ENCODE data around the gene KRT6A.
"Not testable (repeated sequence)": the region's sequence is repeated elsewhere in the genome, so short reads cannot be mapped to it uniquely, and the experiment has no call there.

Gene KRT6A

DNA sequence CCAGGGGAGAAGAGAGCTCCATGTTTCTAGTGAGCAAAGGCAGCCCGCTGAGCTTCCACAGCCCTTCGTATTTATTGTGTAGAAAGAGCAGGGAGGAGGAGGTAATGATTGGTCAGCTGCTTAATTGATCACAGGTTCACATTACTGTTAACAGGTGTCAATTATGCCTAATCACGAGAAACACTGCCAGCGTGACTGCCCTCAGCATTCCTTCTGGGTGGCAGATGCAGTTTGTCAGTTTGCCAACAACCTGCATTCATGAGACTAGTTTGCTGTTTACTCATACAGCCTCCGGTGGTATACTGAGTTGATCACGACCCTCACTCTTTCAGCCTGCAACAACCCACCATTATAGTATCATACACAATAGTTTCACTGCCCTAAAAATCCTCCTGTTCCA lies 7.5 kb upstream of the KRT6A start:
- H2BK15ac ChIP-seq (ENCODE audit: low read depth, poor library complexity, severe bottlenecking); H2AFZ ChIP-seq (ENCODE audit: low read depth, low read length); H3K4me1 ChIP-seq (ENCODE audit: control insufficient read depth, insufficient read depth, low read depth, low read length); H3K23ac ChIP-seq (ENCODE audit: low read length in 2 of 2); H3K27ac ChIP-seq (ENCODE audit: low read length, poor library complexity, severe bottlenecking); H4K91ac ChIP-seq (ENCODE audit: low read length); DNase-seq; H3K36me3 ChIP-seq (ENCODE audit: control insufficient read depth in 1 of 2, insufficient read depth in 2 of 2, low read depth in 1 of 2, low read length in 2 of 2); H3K9ac ChIP-seq (ENCODE audit: low read length); H3K4ac ChIP-seq (ENCODE audit: low read depth in 1 of 2, low read length in 2 of 2); H4K8ac ChIP-seq (ENCODE audit: low read length); H2BK5ac ChIP-seq (ENCODE audit: low read depth, low read length, poor library complexity, severe bottlenecking); H3K9me3 ChIP-seq (ENCODE audit: control insufficient read depth, low read length); H2AK5ac ChIP-seq (ENCODE audit: low read length, severe bottlenecking); H3K4me2 ChIP-seq (ENCODE audit: low read length, poor library complexity, severe bottlenecking); H3K14ac ChIP-seq (ENCODE audit: low read length in 2 of 2); H2BK12ac ChIP-seq (ENCODE audit: low read length in 2 of 2); H3K18ac ChIP-seq (ENCODE audit: low read depth in 1 of 2, low read length in 2 of 2); H2BK120ac ChIP-seq (ENCODE audit: low read depth, low read length); H3K79me1 ChIP-seq (replicated peaks; ENCODE audit: low read length, poor library complexity, severe bottlenecking); H3K4me3 ChIP-seq (ENCODE audit: insufficient read depth in 1 of 2, low read depth in 1 of 2, low read length in 2 of 2): not testable (repeated sequence)
- 83% methylated on average over 6 of the region's 6 CpGs for WGBS
- H3K27me3 ChIP-seq (ENCODE audit: control insufficient read depth in 1 of 2, insufficient read depth in 1 of 2, low read length in 2 of 2): peaks cover 5 to 27% of the 10 kb centered on the region in 2 experiments

GRCh38 chr12:52499806-52500560 lies 6.9 kb upstream of the KRT6A start:
- H3K79me1 ChIP-seq (replicated peaks; ENCODE audit: low read length, poor library complexity, severe bottlenecking): no peaks in the 10 kb centered on the region
- no peak for DNase-seq
- 79% methylated on average over 5 of the region's 5 CpGs for WGBS
- no peak overlapping the region for H2AFZ ChIP-seq (ENCODE audit: low read depth, low read length)
- H2BK120ac ChIP-seq (ENCODE audit: low read depth, low read length): no peak overlapping the region
- no peaks in the 10 kb centered on the region for H3K9me3 ChIP-seq (ENCODE audit: control insufficient read depth, low read length)
- H4K8ac ChIP-seq (ENCODE audit: low read length): no peak overlapping the region
- no peak overlapping the region for H3K9ac ChIP-seq (ENCODE audit: low read length)
- no peak overlapping the region for H3K4me3 ChIP-seq (ENCODE audit: insufficient read depth in 1 of 2, low read depth in 1 of 2, low read length in 2 of 2)
- no peak overlapping the region for H3K4me2 ChIP-seq (ENCODE audit: low read length, poor library complexity, severe bottlenecking)
- H3K27me3 ChIP-seq (ENCODE audit: control insufficient read depth in 1 of 2, insufficient read depth in 1 of 2, low read length in 2 of 2): peaks cover 5 to 26% of the 10 kb centered on the region in 2 experiments
- no peak overlapping the region for H3K18ac ChIP-seq (ENCODE audit: low read depth in 1 of 2, low read length in 2 of 2)
- H3K27ac ChIP-seq (ENCODE audit: low read length, poor library complexity, severe bottlenecking): no peak overlapping the region
- no peak overlapping the region for H3K14ac ChIP-seq (ENCODE audit: low read length in 2 of 2)
- no peak overlapping the region for H2AK5ac ChIP-seq (ENCODE audit: low read length, severe bottlenecking)
- peaks cover 2% of the 10 kb centered on the region for H3K4me1 ChIP-seq (ENCODE audit: control insufficient read depth, insufficient read depth, low read depth, low read length)
- no peak overlapping the region for H2BK12ac ChIP-seq (ENCODE audit: low read length in 2 of 2)
- H3K4ac ChIP-seq (ENCODE audit: low read depth in 1 of 2, low read length in 2 of 2): no peak overlapping the region
- no peak overlapping the region for H4K91ac ChIP-seq (ENCODE audit: low read length)
- no peak overlapping the region for H3K23ac ChIP-seq (ENCODE audit: low read length in 2 of 2)
- no peaks in the 10 kb centered on the region for H3K36me3 ChIP-seq (ENCODE audit: control insufficient read depth in 1 of 2, insufficient read depth in 2 of 2, low read depth in 1 of 2, low read length in 2 of 2)
- no peak overlapping the region for H2BK15ac ChIP-seq (ENCODE audit: low read depth, poor library complexity, severe bottlenecking)
- no peak overlapping the region for H2BK5ac ChIP-seq (ENCODE audit: low read depth, low read length, poor library complexity, severe bottlenecking)

DNA sequence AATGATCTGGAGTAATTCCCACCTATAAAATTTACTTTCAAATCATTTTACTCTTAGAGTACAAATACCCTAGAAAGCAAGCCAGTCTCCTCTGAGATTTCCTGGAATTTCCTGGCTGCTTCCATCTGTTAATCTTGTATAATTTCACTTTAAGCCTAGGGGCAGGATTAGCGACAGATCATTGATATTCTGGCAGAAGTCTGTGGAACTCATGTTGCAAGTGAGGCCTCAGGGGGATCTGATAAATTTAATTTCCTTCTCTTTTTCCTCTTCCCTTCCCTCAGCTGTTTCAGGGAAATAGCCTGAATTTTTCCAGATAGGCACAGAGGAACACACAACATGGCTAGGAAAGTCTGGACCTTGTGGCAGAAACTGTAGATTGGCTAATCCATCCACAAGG lies 5.9 kb upstream of the KRT6A start:
- Histone ChIP-seq H2BK15ac (ENCODE audit: low read depth, poor library complexity, severe bottlenecking) (no peak overlapping the region), H3K4me1 (ENCODE audit: control insufficient read depth, insufficient read depth, low read depth, low read length) (peaks cover 2% of the 10 kb centered on the region), H3K79me1 (replicated peaks; ENCODE audit: low read length, poor library complexity, severe bottlenecking) (no peaks in the 10 kb centered on the region), H4K8ac (ENCODE audit: low read length) (no peak overlapping the region), H2BK5ac (ENCODE audit: low read depth, low read length, poor library complexity, severe bottlenecking) (no peak overlapping the region), H3K14ac (ENCODE audit: low read length in 2 of 2) (no peak overlapping the region), H3K4ac (ENCODE audit: low read depth in 1 of 2, low read length in 2 of 2) (no peak overlapping the region), H3K9ac (ENCODE audit: low read length) (no peak overlapping the region), H2BK12ac (ENCODE audit: low read length in 2 of 2) (no peak overlapping the region), H3K27ac (ENCODE audit: low read length, poor library complexity, severe bottlenecking) (no peak overlapping the region), H3K4me2 (ENCODE audit: low read length, poor library complexity, severe bottlenecking) (no peak overlapping the region), H3K36me3 (ENCODE audit: control insufficient read depth in 1 of 2, insufficient read depth in 2 of 2, low read depth in 1 of 2, low read length in 2 of 2) (no peaks in the 10 kb centered on the region), H2BK120ac (ENCODE audit: low read depth, low read length) (no peak overlapping the region), H4K91ac (ENCODE audit: low read length) (no peak overlapping the region), H2AK5ac (ENCODE audit: low read length, severe bottlenecking) (no peak overlapping the region), H3K27me3 (ENCODE audit: control insufficient read depth in 1 of 2, insufficient read depth in 1 of 2, low read length in 2 of 2) (peaks cover 14 to 34% of the 10 kb centered on the region in 2 experiments), H3K18ac (ENCODE audit: low read depth in 1 of 2, low read length in 2 of 2) (no peak overlapping the region), H2AFZ (ENCODE audit: low read depth, low read length) (no peak overlapping the region), H3K9me3 (ENCODE audit: control insufficient read depth, low read length) (no peaks in the 10 kb centered on the region), H3K4me3 (ENCODE audit: insufficient read depth in 1 of 2, low read depth in 1 of 2, low read length in 2 of 2) (no peak overlapping the region), H3K23ac (ENCODE audit: low read length in 2 of 2) (no peak overlapping the region)
- no CpG with 5 or more reads among the region's 1 CpG for WGBS
- no peak for DNase-seq

DNA sequence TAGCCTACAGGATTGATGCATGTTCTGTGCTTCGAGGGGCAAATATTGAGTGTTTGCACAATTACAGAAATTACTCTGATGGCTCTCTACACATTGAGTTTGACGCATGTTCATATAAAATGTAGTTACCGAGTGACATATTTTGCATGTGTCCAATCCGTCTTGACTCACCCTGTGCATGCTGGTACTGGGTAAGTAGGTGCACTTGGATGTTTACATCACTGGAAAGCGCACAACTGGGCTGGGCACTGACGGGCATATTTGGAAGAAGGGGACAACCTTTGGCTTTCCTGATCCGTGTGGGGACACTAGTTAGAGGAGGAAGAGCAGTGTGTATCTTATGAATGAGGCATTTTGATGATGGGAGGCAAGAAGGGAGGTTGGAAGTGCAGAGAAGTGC lies 4.9 kb upstream of the KRT6A start:
- H3K4me2 ChIP-seq (ENCODE audit: low read length, poor library complexity, severe bottlenecking): no peak overlapping the region
- 85% methylated on average over 7 of the region's 7 CpGs for WGBS
- H3K4me3 ChIP-seq (ENCODE audit: insufficient read depth in 1 of 2, low read depth in 1 of 2, low read length in 2 of 2): no peak overlapping the region
- H3K18ac ChIP-seq (ENCODE audit: low read depth in 1 of 2, low read length in 2 of 2): no peak overlapping the region
- no peak overlapping the region for H2AFZ ChIP-seq (ENCODE audit: low read depth, low read length)
- H3K9me3 ChIP-seq (ENCODE audit: control insufficient read depth, low read length): no peaks in the 10 kb centered on the region
- no peak overlapping the region for H4K8ac ChIP-seq (ENCODE audit: low read length)
- no peak overlapping the region for H2BK12ac ChIP-seq (ENCODE audit: low read length in 2 of 2)
- no peaks in the 10 kb centered on the region for H3K36me3 ChIP-seq (ENCODE audit: control insufficient read depth in 1 of 2, insufficient read depth in 2 of 2, low read depth in 1 of 2, low read length in 2 of 2)
- H3K4ac ChIP-seq (ENCODE audit: low read depth in 1 of 2, low read length in 2 of 2): no peak overlapping the region
- no peak overlapping the region for H4K91ac ChIP-seq (ENCODE audit: low read length)
- H3K23ac ChIP-seq (ENCODE audit: low read length in 2 of 2): no peak overlapping the region
- H3K9ac ChIP-seq (ENCODE audit: low read length): no peak overlapping the region
- no peak overlapping the region for H2AK5ac ChIP-seq (ENCODE audit: low read length, severe bottlenecking)
- H3K14ac ChIP-seq (ENCODE audit: low read length in 2 of 2): no peak overlapping the region
- no peak overlapping the region for H2BK5ac ChIP-seq (ENCODE audit: low read depth, low read length, poor library complexity, severe bottlenecking)
- peaks cover 20 to 37% of the 10 kb centered on the region in 2 experiments for H3K27me3 ChIP-seq (ENCODE audit: control insufficient read depth in 1 of 2, insufficient read depth in 1 of 2, low read length in 2 of 2)
- H2BK120ac ChIP-seq (ENCODE audit: low read depth, low read length): no peak overlapping the region
- H3K79me1 ChIP-seq (replicated peaks; ENCODE audit: low read length, poor library complexity, severe bottlenecking): no peaks in the 10 kb centered on the region
- no peak for DNase-seq
- peaks cover 2% of the 10 kb centered on the region for H3K4me1 ChIP-seq (ENCODE audit: control insufficient read depth, insufficient read depth, low read depth, low read length)
- H3K27ac ChIP-seq (ENCODE audit: low read length, poor library complexity, severe bottlenecking): no peak overlapping the region
- H2BK15ac ChIP-seq (ENCODE audit: low read depth, poor library complexity, severe bottlenecking): no peak overlapping the region

All from mesenchymal stem cell (in vitro differentiated cells and primary cell).